GM10266 (cell line): ENCODE measurements around the gene CXXC5.

Source experiments
- DNase-seq: peaks from one replicate; pipeline ENCODE4 v3.0.0; 2012; ENCODE audit errors: extremely low spot score
- CTCF ChIP-seq: IDR thresholded peaks from 2 replicates; pipeline ENCODE4 v1.5.1; 2012; ENCODE audit warnings: mild to moderate bottlenecking, low read depth; ENCODE audit not compliant: control insufficient read depth, insufficient read depth; ENCODE audit errors: missing control alignments

Gene CXXC5

GRCh38 chr5:139696894-139697658, 48.9 kb downstream of the CXXC5 start:
- peak; percentile 64 for DNase-seq
- no peak for TF ChIP-seq CTCF

- DNase-seq, result no peak
- no peak for TF ChIP-seq CTCF
Measured at GRCh38 chr5:139698490-139699146, 50.5 kb downstream of the CXXC5 start.

- DNase-seq, result no peak
- TF ChIP-seq CTCF, result no peak
Measured at GRCh38 chr5:139699351-139699750, 51.2 kb downstream of the CXXC5 start.

- DNase-seq, result no peak
- no peak for TF ChIP-seq CTCF
Measured at GRCh38 chr5:139700711-139701055, 52.5 kb downstream of the CXXC5 start.

- no peak for TF ChIP-seq CTCF
- no peak for DNase-seq
Measured at GRCh38 chr5:139701056-139701741, 53.0 kb downstream of the CXXC5 start.

GRCh38 chr5:139702548-139702947, 54.4 kb downstream of the CXXC5 start:
- no peak for TF ChIP-seq CTCF
- DNase-seq, result no peak

- no peak for DNase-seq
- no peak for TF ChIP-seq CTCF
Measured at GRCh38 chr5:139704748-139705147, 56.6 kb downstream of the CXXC5 start.
